HG03108 (cell line): Measurements from ENCODE around the gene ANKRD13A.

Experiments used
- ATAC-seq: cut with Tn5 transposase; IDR thresholded peaks from one replicate; pipeline ENCODE4 v1.9.1; 2021; ENCODE audit warnings: moderate library complexity; ENCODE audit not compliant: unreplicated experiment

Gene ANKRD13A

GRCh38 chr12:109998904-109999648, at the start of gene ANKRD13A:
TSS of gene ANKRD13A (plus strand) at chr12:109999430. CDS start at chr12:109999689, 259 bp downstream.
- ATAC-seq: peak; percentile 40

DNA sequence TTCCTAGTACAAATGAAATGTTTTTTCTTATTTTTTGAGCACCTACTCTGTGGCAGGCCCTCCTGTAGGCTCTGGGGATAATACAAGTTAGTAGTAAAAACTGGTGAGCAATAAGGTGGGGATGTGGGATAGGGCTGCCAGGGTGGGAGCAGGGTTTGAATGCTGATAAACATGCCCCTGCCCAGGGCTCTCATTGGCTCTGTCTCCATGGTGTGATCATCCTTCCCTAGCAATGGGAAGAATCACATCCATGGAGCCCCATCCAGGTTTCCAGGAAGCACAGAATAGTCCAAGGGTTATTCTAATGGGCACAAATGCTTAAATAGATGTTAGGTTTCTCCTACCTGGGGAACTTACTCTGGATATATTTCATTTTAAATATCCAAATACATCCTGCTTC, 48.6 kb upstream of the ANKRD13A start:
- no peak for ATAC-seq

GRCh38 chr12:109951136-109951535, 48.1 kb upstream of the ANKRD13A start:
- ATAC-seq: no peak

- no peak for ATAC-seq
Observed at GRCh38 chr12:109951751-109952150, 47.5 kb upstream of the ANKRD13A start.

- peak; percentile 49 for ATAC-seq
Observed at GRCh38 chr12:109952160-109952858, 46.9 kb upstream of the ANKRD13A start.

GRCh38 chr12:109952873-109953272, 46.4 kb upstream of the ANKRD13A start:
- ATAC-seq: no peak

DNA sequence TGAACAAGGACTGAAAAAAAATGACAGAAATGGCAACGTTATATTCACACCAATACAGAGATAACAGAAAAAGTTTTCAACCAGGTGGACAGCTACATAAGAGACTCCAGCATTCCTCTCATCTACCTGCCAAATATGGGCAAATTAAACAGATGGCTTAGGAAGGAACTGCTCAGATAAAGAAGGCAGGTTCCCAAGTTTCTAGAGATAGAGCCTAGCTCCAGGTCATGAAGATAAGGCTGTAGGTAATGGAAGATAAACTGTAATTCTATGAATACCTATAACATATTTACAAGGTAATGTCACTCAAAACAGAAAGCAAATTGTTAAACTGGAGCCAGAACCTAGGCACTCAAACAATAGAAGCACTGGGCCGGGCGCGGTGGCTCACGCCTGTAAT, 45.6 kb upstream of the ANKRD13A start:
- no peak for ATAC-seq

DNA sequence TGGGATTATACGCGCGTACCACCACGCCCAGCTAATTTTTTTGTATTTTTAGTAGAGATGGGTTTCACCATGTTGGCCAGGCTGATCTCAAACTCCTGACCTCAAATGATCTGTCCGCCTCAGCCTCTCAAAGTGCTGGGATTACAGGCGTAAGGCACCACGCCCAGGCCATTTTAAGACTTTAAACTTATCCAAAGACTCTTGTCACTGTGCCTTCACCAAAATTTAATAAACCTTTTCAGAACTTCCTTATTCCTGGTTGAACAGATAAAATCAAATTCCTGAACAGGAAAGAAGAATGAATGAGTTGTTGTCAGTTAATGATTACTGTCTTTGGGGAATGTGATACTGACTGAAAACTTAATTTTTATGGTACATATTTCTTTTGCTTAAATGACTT, 40.9 kb upstream of the ANKRD13A start:
- ATAC-seq: no peak

GRCh38 chr12:109959411-109960093, 39.7 kb upstream of the ANKRD13A start:
- no peak for ATAC-seq

DNA sequence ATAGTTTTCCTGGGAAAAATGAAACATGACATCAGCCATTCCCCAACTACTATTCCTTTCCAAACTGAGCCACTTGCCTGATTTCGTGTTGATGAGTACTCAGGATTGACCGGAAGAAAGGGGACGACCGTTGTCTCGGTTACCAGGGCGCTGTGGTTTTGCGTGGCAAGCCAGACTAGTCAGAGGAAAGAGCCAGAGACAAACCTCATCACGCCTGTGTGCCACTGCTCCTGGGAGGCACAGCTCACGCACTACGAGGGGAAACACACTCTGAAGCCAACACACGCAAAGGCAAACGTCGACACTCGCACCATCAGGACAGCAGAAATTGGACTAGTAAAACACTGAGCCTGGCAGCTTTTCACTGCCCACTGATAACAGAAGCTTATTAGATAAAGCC, 38.0 kb upstream of the ANKRD13A start:
- ATAC-seq: no peak

DNA sequence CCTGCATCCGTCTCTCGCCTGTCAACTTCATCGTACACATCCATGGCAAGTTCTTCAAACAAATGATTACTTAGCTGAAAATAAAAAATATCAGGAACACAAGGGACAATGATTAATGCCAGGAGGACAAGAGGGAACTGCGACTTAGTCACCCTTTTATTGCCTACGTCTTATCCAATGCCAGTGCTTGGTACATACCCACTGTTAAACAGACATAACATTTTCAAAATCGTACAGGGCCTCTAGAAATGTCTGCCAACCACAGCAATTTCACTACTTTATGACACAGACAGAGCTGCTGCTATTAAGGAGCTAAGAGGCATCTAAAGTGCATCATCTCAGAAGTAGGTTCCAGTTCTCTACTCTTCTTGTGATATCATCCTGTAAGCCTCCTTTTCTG, 37.6 kb upstream of the ANKRD13A start:
- no peak for ATAC-seq

DNA sequence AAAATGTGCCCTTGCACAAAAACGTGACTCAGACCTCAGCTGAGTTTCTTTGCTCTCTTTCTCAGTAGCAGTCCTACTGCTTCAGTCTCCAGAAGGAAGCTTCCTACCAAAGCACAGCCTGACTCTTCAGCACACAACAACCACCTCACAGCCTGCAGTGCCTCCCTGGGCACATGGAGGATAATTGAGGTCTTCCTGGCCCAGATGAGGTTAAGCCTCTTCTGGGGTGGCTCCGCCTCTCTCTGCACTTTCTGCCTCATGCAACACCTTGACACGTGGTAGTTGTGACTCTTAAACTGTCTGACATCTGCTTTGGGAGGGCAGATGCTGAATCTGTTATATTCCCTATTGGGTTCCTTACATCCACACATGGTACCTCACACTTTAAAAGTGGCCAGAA, 36.8 kb upstream of the ANKRD13A start:
- ATAC-seq: no peak

GRCh38 chr12:109963330-109963729, 35.9 kb upstream of the ANKRD13A start:
- no peak for ATAC-seq

DNA sequence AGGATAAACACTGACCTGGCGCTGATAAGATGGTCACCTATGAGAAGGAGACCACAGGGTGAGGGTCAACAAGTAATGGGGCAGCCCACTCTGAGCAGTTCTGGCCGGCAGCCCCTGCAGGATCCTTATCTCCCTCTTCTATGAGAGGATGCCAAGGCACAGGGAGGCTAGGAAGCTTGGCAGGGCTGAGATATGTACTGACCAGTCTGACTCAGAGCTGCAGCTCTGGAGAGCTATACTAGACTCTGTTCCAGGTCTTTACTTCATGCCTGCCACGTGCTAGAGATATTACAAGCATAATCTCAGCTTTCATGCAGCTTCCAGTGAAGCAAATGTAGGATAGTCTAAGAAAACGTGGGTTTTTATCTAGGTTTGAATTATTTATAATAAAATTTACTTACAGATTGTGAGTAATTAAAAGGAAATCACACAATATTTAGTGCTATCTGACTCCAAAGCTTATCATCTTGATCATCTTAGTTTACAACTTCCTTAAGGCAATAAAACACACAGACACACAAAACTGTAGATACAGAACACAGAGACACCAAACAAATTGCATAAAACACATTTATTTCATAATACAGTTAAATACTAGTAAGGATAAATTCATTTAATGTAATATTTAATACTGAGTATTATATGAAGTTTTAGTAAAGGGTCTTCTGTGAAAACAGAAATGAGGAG, 35.3 kb upstream of the ANKRD13A start:
- no peak for ATAC-seq

- ATAC-seq: no peak
Observed at GRCh38 chr12:109966546-109966945, 32.7 kb upstream of the ANKRD13A start.

DNA sequence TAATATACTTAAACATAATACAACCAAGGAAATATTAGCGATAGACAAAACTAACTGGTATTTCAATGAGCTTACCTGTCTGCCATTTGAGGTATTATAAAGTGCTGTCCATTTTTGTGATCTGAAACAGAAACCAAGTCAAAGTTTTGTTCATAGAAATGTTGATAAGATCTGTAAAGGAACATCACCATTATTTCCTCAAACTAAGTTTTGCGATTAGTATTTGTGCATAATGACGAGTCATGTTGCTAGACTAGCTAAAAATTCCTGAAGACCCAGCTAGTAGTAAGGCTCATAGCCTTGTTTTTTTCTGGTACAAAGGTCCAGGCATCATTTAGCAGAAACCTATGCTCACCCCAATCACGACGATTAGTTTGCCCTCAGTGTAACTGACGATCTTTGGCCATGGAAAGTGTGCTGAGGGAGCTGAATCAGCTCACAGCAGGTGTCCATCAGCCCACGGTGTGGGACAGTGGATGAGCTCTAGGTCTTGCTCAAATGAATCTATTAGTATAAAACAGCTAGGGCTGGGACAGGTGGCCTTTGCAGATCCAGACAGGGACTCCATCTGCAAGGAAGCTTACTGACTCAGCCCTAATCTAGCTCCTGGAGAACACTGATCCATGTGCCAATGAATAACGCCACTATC, 31.7 kb upstream of the ANKRD13A start:
- ATAC-seq: no peak

DNA sequence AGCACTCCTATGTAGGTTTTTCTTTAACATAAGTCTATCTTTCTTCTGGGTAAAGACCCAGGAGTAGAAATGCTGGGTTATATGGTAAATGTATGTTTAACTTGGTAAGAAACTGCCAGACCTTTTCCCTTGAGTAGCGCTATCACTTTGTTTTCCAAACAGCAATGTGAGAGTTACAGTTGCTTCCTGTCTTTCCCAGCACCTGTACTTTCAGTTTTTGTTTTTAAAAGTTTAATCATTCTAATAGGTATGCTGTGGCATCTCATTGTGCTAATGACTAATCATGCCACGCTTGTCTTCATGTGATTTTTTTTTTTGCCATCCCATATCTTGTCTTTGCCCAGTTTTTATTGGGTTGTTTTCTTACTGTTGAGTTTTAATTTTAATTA, 31.2 kb upstream of the ANKRD13A start:
- no peak for ATAC-seq

- no peak for ATAC-seq
Observed at GRCh38 chr12:109968801-109969200, 30.4 kb upstream of the ANKRD13A start.

- ATAC-seq: no peak
Observed at GRCh38 chr12:109972821-109973220, 26.4 kb upstream of the ANKRD13A start.

- no peak for ATAC-seq
Observed at GRCh38 chr12:109981311-109981710, 17.9 kb upstream of the ANKRD13A start.

DNA sequence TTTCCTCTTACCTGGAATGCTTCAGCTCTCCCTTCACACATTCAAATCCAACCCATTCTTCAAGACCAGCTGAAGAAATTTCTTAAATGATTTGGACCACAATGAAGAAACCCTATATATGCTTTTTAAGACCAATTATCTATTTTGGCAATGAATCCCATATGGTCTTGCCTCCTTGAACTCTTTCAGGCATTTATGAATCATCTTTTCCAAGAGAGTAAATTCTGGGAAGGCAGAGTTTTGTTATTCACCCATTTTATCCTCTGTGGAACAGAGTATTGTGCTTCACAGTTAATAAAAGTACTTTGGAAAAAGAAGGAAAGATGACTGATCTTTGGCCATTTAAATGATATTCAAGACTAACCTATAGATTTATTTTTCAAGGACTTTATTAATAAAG, 17.0 kb upstream of the ANKRD13A start:
- no peak for ATAC-seq
